ENCODE results near the gene HAVCR2.

The HAVCR2 gene

DNA sequence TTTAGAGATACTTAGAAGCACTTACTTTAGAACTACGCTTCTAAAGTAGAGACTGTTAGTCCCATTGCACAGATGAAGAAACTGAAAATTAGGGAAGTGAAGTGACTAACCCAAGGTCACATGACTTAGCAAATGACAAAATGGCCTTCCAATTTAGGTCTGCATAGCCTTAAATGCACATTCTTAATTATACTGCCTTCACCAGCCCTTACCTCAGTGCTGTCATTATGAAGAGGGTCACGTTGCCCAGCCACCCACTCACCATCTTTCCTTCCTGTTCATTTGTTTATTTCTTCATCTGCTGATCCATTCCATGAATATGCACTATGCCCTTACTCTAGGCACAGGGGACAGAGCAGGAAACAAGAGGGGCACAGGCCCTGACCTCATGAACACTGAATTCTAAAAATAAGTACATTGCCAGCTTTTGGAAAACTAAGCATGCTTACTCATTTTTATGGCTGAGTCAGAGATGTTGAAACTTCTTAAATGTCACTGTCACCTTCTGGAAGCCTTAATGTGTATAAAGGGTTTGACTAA is 8.6 kb downstream of the HAVCR2 start:
- no peak overlapping the region for H3K9ac ChIP-seq (ENCODE audit: low read depth in 1 of 2, low read length in 2 of 2)
- H3K27ac ChIP-seq (ENCODE audit: low read depth, low read length), result no peak overlapping the region
- no peaks in the 10 kb centered on the region for H3K27me3 ChIP-seq (ENCODE audit: control insufficient read depth in 1 of 2, insufficient read depth in 2 of 2, low read length in 2 of 2)
- no peaks in the 10 kb centered on the region for H3K36me3 ChIP-seq (ENCODE audit: control insufficient read depth in 1 of 2, insufficient read depth in 2 of 2, low read length in 2 of 2)
- H3K4me3 ChIP-seq (ENCODE audit: low read depth in 1 of 2, low read length in 2 of 2), result no peak overlapping the region
- no peaks in the 10 kb centered on the region for H3K4me1 ChIP-seq (ENCODE audit: control insufficient read depth in 1 of 2, insufficient read depth in 2 of 2, low read length in 2 of 2)
- no peaks in the 10 kb centered on the region for H3K9me3 ChIP-seq (ENCODE audit: control insufficient read depth in 1 of 2, low read length in 2 of 2)

DNA sequence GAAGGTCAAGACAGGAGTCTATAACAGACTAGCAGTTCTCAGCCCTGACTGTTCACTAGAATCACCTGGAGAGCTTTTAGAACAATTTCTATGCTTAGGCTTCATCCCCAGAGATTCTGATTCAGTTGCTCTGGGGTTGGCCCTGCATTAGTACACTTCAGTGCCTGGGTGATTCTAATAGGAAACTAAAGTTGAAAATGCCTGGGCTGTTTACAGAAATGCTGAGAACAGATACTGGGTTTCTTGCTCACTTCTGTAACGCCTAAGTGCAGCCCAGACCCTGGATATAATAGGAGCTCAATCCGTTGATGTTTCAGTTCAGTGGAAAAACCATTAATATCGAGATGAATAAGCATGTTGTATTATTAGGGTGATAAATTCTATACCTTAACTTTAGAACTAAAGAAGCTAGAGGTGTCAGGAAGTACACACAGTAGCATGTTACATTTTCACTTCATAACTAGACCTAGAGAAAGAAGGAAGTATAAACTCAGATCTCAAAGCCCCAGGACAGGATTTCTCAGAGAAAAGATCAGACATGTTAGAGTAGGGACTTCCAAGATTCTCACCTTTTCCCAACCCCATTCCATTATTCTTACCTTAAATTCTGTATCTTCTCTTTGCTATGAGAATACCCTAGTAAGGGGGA is 20.4 kb downstream of the HAVCR2 start:
- H3K27me3 ChIP-seq (ENCODE audit: control insufficient read depth in 1 of 2, insufficient read depth in 2 of 2, low read length in 2 of 2), result no peaks in the 10 kb centered on the region
- H3K4me1 ChIP-seq (ENCODE audit: control insufficient read depth in 1 of 2, insufficient read depth in 2 of 2, low read length in 2 of 2), result no peaks in the 10 kb centered on the region
- no peak overlapping the region for H3K4me3 ChIP-seq (ENCODE audit: low read depth in 1 of 2, low read length in 2 of 2)
- no peak overlapping the region for H3K27ac ChIP-seq (ENCODE audit: low read depth, low read length)
- no peaks in the 10 kb centered on the region for H3K36me3 ChIP-seq (ENCODE audit: control insufficient read depth in 1 of 2, insufficient read depth in 2 of 2, low read length in 2 of 2)
- H3K9ac ChIP-seq (ENCODE audit: low read depth in 1 of 2, low read length in 2 of 2), result no peak overlapping the region
- H3K9me3 ChIP-seq (ENCODE audit: control insufficient read depth in 1 of 2, low read length in 2 of 2), result no peaks in the 10 kb centered on the region

DNA sequence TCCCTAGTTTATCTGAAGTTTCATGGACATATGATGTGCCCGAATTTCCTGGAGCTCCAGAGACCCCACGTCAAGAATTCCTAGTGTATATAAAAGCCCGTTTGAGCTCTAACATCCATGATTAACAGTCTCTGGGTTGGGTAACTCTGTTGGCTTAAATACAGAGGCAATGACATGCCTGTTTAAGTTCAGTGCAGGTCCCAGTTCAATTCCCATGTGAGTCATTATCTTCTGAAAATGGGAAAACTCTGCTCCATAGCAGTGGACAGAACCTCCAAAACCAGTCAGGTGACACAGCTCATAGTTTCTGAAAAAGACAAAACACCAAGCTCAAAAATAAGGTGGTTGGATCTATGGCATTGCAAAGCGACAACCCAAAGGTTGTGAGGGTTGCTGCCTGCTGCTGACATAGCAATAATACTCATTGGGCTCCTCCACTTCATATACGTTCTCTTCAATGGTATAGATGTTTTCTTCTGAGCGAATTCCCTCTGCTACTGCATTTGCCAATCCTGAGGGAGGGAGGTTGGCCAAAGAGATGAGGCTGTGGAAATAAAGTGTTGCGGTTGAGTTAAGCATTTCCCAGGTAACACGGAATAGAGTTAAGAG is 22.0 kb downstream of the HAVCR2 start:
- H3K36me3 ChIP-seq (ENCODE audit: control insufficient read depth in 1 of 2, insufficient read depth in 2 of 2, low read length in 2 of 2), result no peaks in the 10 kb centered on the region
- H3K4me3 ChIP-seq (ENCODE audit: low read depth in 1 of 2, low read length in 2 of 2), result no peak overlapping the region
- no peaks in the 10 kb centered on the region for H3K9me3 ChIP-seq (ENCODE audit: control insufficient read depth in 1 of 2, low read length in 2 of 2)
- no peak overlapping the region for H3K27ac ChIP-seq (ENCODE audit: low read depth, low read length)
- no peaks in the 10 kb centered on the region for H3K4me1 ChIP-seq (ENCODE audit: control insufficient read depth in 1 of 2, insufficient read depth in 2 of 2, low read length in 2 of 2)
- H3K27me3 ChIP-seq (ENCODE audit: control insufficient read depth in 1 of 2, insufficient read depth in 2 of 2, low read length in 2 of 2), result no peaks in the 10 kb centered on the region
- no peak overlapping the region for H3K9ac ChIP-seq (ENCODE audit: low read depth in 1 of 2, low read length in 2 of 2)

DNA sequence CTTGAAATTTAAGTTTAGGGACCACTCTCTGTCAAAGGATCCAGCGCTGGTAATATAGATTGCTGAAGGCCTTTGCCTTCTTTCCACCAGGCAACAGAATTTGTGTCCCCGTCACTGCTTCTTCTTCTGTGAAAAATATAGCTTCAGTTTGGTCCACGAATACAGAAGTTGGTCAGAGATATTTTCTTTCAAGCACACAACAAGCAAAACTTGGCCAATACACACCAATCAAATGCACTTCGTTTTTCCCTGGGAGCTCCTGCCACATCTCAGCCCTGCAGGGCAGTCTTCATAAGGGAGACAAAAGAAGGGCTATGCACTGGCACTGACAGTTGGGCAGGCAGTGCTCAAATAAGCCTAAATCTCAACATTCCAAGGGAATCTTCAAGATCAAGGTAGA is 22.9 kb downstream of the HAVCR2 start:
- Histone ChIP-seq H3K4me1 (ENCODE audit: control insufficient read depth in 1 of 2, insufficient read depth in 2 of 2, low read length in 2 of 2) (no peaks in the 10 kb centered on the region), H3K9me3 (ENCODE audit: control insufficient read depth in 1 of 2, low read length in 2 of 2) (no peaks in the 10 kb centered on the region), H3K9ac (ENCODE audit: low read depth in 1 of 2, low read length in 2 of 2) (no peak overlapping the region), H3K36me3 (ENCODE audit: control insufficient read depth in 1 of 2, insufficient read depth in 2 of 2, low read length in 2 of 2) (no peaks in the 10 kb centered on the region), H3K27me3 (ENCODE audit: control insufficient read depth in 1 of 2, insufficient read depth in 2 of 2, low read length in 2 of 2) (no peaks in the 10 kb centered on the region), H3K27ac (ENCODE audit: low read depth, low read length) (no peak overlapping the region), H3K4me3 (ENCODE audit: low read depth in 1 of 2, low read length in 2 of 2) (no peak overlapping the region)

DNA sequence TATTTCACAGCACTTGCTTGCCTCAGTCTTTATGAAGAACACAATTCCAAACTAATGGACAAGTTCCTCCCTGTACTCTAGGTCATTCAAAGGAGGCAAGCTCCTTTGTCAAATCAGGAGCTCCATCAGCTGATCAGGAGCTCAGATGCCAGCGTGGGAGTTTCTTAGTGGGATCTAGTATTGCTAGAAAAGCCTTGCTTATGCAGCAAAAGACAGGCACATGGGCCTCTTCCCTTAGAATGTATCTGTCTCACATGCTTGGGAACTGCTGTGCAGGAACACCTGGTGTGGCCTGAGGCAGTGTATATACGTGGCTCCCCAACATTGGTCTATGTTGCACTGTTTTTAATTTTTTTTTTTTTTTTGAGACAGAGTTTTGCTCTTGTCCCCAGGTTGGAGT is 28.6 kb downstream of the HAVCR2 start:
- Histone ChIP-seq H3K27me3 (ENCODE audit: control insufficient read depth in 1 of 2, insufficient read depth in 2 of 2, low read length in 2 of 2) (no peaks in the 10 kb centered on the region), H3K27ac (ENCODE audit: low read depth, low read length) (no peak overlapping the region)

DNA sequence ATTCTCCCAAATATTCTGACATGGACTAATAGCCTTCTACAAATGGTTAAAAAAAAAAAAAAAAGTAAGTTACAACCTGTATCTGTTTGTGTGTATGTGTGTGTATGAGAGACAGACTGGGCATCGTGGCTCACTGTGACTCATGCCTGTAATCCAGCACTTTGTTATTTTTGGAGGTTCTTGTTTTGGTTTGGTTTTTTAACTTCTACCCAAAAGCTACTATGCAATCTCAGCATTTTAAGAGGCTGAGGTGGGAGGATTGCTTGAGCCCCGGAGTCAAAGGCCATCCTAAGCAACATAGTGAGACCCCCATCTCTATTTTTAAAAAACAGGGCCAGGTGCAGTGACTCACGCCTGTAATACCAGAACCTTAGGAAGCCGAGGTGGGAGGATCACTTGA is 32.3 kb downstream of the HAVCR2 start:
- H3K27me3 ChIP-seq (ENCODE audit: control insufficient read depth in 1 of 2, insufficient read depth in 2 of 2, low read length in 2 of 2), result no peaks in the 10 kb centered on the region
- no peaks in the 10 kb centered on the region for H3K9me3 ChIP-seq (ENCODE audit: control insufficient read depth in 1 of 2, low read length in 2 of 2)
- H3K4me3 ChIP-seq (ENCODE audit: low read depth in 1 of 2, low read length in 2 of 2), result no peak overlapping the region
- no peaks in the 10 kb centered on the region for H3K36me3 ChIP-seq (ENCODE audit: control insufficient read depth in 1 of 2, insufficient read depth in 2 of 2, low read length in 2 of 2)
- H3K4me1 ChIP-seq (ENCODE audit: control insufficient read depth in 1 of 2, insufficient read depth in 2 of 2, low read length in 2 of 2), result no peaks in the 10 kb centered on the region
- no peak overlapping the region for H3K27ac ChIP-seq (ENCODE audit: low read depth, low read length)
- no peak overlapping the region for H3K9ac ChIP-seq (ENCODE audit: low read depth in 1 of 2, low read length in 2 of 2)

More for the DNA sequence above, 28.6 kb downstream of the HAVCR2 start:
- H3K36me3 ChIP-seq (ENCODE audit: control insufficient read depth in 1 of 2, insufficient read depth in 2 of 2, low read length in 2 of 2), result no peaks in the 10 kb centered on the region
- no peaks in the 10 kb centered on the region for H3K4me1 ChIP-seq (ENCODE audit: control insufficient read depth in 1 of 2, insufficient read depth in 2 of 2, low read length in 2 of 2)
- no peaks in the 10 kb centered on the region for H3K9me3 ChIP-seq (ENCODE audit: control insufficient read depth in 1 of 2, low read length in 2 of 2)
- no peak overlapping the region for H3K4me3 ChIP-seq (ENCODE audit: low read depth in 1 of 2, low read length in 2 of 2)
- no peak overlapping the region for H3K9ac ChIP-seq (ENCODE audit: low read depth in 1 of 2, low read length in 2 of 2)

DNA sequence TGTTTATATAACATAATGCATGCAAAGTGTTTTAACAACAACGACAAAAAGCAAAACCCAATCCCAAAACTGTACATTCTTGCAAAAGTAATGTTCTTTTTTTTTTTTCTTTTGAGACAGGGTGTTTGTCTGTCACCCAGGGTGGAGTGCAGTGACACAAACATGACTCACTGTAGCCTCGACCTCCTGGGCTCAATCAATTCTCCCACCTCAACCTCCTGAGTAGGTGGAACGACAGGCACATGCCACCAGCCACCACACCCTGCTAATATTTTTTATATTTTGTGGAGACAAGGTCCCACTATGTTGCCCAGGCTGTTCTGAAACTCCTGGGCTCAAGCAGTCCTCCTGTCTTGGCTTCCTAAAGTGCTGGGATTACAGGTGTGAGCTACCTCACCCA is 36.3 kb downstream of the HAVCR2 start:
- H3K4me3 ChIP-seq (ENCODE audit: low read depth in 1 of 2, low read length in 2 of 2), result no peak overlapping the region
- H3K9ac ChIP-seq (ENCODE audit: low read depth in 1 of 2, low read length in 2 of 2), result no peak overlapping the region
- no peaks in the 10 kb centered on the region for H3K9me3 ChIP-seq (ENCODE audit: control insufficient read depth in 1 of 2, low read length in 2 of 2)
- H3K36me3 ChIP-seq (ENCODE audit: control insufficient read depth in 1 of 2, insufficient read depth in 2 of 2, low read length in 2 of 2), result no peaks in the 10 kb centered on the region
- no peak overlapping the region for H3K27ac ChIP-seq (ENCODE audit: low read depth, low read length)
- H3K4me1 ChIP-seq (ENCODE audit: control insufficient read depth in 1 of 2, insufficient read depth in 2 of 2, low read length in 2 of 2), result no peaks in the 10 kb centered on the region
- no peaks in the 10 kb centered on the region for H3K27me3 ChIP-seq (ENCODE audit: control insufficient read depth in 1 of 2, insufficient read depth in 2 of 2, low read length in 2 of 2)

DNA sequence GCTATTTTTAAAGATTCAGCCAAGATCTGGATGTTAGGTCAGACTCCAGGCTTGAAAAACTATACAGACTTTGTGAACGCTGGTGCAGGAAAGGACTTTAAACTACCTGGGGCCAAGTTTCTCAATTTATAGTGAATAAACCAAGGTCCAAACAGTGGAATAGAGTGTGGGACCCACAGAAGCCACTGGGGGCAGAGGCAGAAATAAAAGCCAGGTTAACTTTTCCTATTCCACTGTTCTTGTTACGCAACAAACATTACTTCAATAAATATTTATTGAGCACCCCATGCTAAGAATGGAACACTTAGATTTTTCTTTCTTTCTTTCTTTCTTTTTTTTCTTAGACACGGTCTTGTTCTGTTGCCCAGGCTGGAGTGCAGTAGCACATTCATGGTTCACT is 38.9 kb downstream of the HAVCR2 start:
- H3K9me3 ChIP-seq (ENCODE audit: control insufficient read depth in 1 of 2, low read length in 2 of 2), result no peaks in the 10 kb centered on the region
- no peak overlapping the region for H3K4me3 ChIP-seq (ENCODE audit: low read depth in 1 of 2, low read length in 2 of 2)
- no peak overlapping the region for H3K9ac ChIP-seq (ENCODE audit: low read depth in 1 of 2, low read length in 2 of 2)
- no peak overlapping the region for H3K27ac ChIP-seq (ENCODE audit: low read depth, low read length)
- H3K27me3 ChIP-seq (ENCODE audit: control insufficient read depth in 1 of 2, insufficient read depth in 2 of 2, low read length in 2 of 2), result no peaks in the 10 kb centered on the region
- H3K36me3 ChIP-seq (ENCODE audit: control insufficient read depth in 1 of 2, insufficient read depth in 2 of 2, low read length in 2 of 2), result no peaks in the 10 kb centered on the region
- H3K4me1 ChIP-seq (ENCODE audit: control insufficient read depth in 1 of 2, insufficient read depth in 2 of 2, low read length in 2 of 2), result no peaks in the 10 kb centered on the region

DNA sequence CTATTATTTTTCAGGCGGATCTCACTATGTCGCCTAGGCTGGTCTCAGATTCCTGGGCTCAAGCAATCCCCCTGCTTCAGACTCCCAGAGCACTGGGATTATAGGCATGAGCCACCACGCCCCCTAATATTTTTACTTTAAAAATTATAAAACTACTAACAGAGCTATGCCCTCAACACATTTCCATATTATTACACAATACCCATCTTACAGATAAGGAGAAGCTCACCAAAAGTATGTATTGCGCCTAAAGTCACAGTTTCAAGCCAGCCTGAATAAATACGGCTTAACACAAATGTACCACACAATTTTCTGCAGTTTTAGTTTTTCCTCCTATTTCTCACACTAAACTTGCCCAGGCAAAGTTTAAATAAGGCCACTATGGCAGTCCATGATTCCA is 40.1 kb downstream of the HAVCR2 start:
- H3K27me3 ChIP-seq (ENCODE audit: control insufficient read depth in 1 of 2, insufficient read depth in 2 of 2, low read length in 2 of 2), result no peaks in the 10 kb centered on the region
- no peaks in the 10 kb centered on the region for H3K36me3 ChIP-seq (ENCODE audit: control insufficient read depth in 1 of 2, insufficient read depth in 2 of 2, low read length in 2 of 2)
- no peak overlapping the region for H3K27ac ChIP-seq (ENCODE audit: low read depth, low read length)
- no peaks in the 10 kb centered on the region for H3K9me3 ChIP-seq (ENCODE audit: control insufficient read depth in 1 of 2, low read length in 2 of 2)
- no peak overlapping the region for H3K4me3 ChIP-seq (ENCODE audit: low read depth in 1 of 2, low read length in 2 of 2)
- H3K4me1 ChIP-seq (ENCODE audit: control insufficient read depth in 1 of 2, insufficient read depth in 2 of 2, low read length in 2 of 2), result no peaks in the 10 kb centered on the region
- H3K9ac ChIP-seq (ENCODE audit: low read depth in 1 of 2, low read length in 2 of 2), result no peak overlapping the region

DNA sequence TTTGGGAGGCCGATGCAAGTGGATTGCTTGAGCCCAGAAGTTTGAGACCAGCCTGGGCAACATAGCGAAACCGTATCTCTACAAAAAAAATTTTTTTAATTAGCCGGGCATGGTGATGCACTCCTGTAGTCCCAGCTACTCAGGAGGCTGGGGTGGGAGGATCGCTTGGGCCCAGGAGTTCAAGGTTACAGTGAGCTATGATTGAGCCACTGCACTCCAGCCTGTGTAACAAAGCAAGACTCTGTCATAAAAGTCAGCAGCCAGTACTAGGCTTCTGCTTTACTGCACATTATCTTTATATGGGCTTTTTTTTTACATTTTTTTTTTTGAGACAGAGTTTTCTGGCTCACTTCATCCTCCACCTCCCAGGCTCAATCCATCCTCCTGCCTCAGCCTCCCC is 40.5 kb downstream of the HAVCR2 start:
- Histone ChIP-seq H3K36me3 (ENCODE audit: control insufficient read depth in 1 of 2, insufficient read depth in 2 of 2, low read length in 2 of 2) (no peaks in the 10 kb centered on the region), H3K27me3 (ENCODE audit: control insufficient read depth in 1 of 2, insufficient read depth in 2 of 2, low read length in 2 of 2) (no peaks in the 10 kb centered on the region), H3K9ac (ENCODE audit: low read depth in 1 of 2, low read length in 2 of 2) (no peak overlapping the region), H3K4me3 (ENCODE audit: low read depth in 1 of 2, low read length in 2 of 2) (no peak overlapping the region), H3K9me3 (ENCODE audit: control insufficient read depth in 1 of 2, low read length in 2 of 2) (no peaks in the 10 kb centered on the region), H3K27ac (ENCODE audit: low read depth, low read length) (no peak overlapping the region), H3K4me1 (ENCODE audit: control insufficient read depth in 1 of 2, insufficient read depth in 2 of 2, low read length in 2 of 2) (no peaks in the 10 kb centered on the region)
